ENCODE results near the gene P2RX7. TPM values are rescaled to one million over a fixed set of nuclear protein-coding genes. Genes with fewer than 3 reads are reported as not detected.

P2RX7 gene
- total RNA-seq, 1 donor from 2014 or later = under 0.01 TPM

GRCh38 chr12:121130866-121131373 is 1.8 kb upstream of the P2RX7 start:
- FAIRE-seq (no peak), DNase-seq (ENCODE audit: low read depth) (no peak)
- Histone ChIP-seq H3K4me3 (ENCODE audit: low read depth, low read length) (no peak overlapping the region), H3K27me3 (ENCODE audit: control insufficient read depth, insufficient read depth, low read length) (no peaks in the 10 kb centered on the region), H3K36me3 (ENCODE audit: control insufficient read depth, insufficient read depth, low read length) (no peaks in the 10 kb centered on the region)
- no peak for TF ChIP-seq CTCF (IDR thresholded peaks at IDR 0.05; ENCODE audit: insufficient read depth, low read length, severe bottlenecking)

- no peak for TF ChIP-seq CTCF (IDR thresholded peaks at IDR 0.05; ENCODE audit: insufficient read depth, low read length, severe bottlenecking)
- Histone ChIP-seq H3K4me3 (ENCODE audit: low read depth, low read length) (no peak overlapping the region), H3K27me3 (ENCODE audit: control insufficient read depth, insufficient read depth, low read length) (no peaks in the 10 kb centered on the region), H3K36me3 (ENCODE audit: control insufficient read depth, insufficient read depth, low read length) (no peaks in the 10 kb centered on the region)
- no peak for DNase-seq (ENCODE audit: low read depth)
- FAIRE-seq = no peak
These were observed 735 bp upstream of the P2RX7 start for GRCh38 chr12:121131941-121132341.

- no peak for FAIRE-seq
- Histone ChIP-seq H3K36me3 (ENCODE audit: control insufficient read depth, insufficient read depth, low read length) (no peaks in the 10 kb centered on the region), H3K4me3 (ENCODE audit: low read depth, low read length) (no peak overlapping the region), H3K27me3 (ENCODE audit: control insufficient read depth, insufficient read depth, low read length) (no peaks in the 10 kb centered on the region)
- no peak for DNase-seq (ENCODE audit: low read depth)
- no peak for TF ChIP-seq CTCF (IDR thresholded peaks at IDR 0.05; ENCODE audit: insufficient read depth, low read length, severe bottlenecking)
These were observed 1.2 kb downstream of the P2RX7 start for GRCh38 chr12:121133838-121134237.

- DNase-seq (ENCODE audit: low read depth) (no peak), FAIRE-seq (no peak)
- H3K36me3 ChIP-seq (ENCODE audit: control insufficient read depth, insufficient read depth, low read length) = no peaks in the 10 kb centered on the region
- no peak for TF ChIP-seq CTCF (IDR thresholded peaks at IDR 0.05; ENCODE audit: insufficient read depth, low read length, severe bottlenecking)
- H3K4me3 ChIP-seq (ENCODE audit: low read depth, low read length) = no peak overlapping the region
- H3K27me3 ChIP-seq (ENCODE audit: control insufficient read depth, insufficient read depth, low read length) = no peaks in the 10 kb centered on the region
These were observed 2.6 kb downstream of the P2RX7 start for GRCh38 chr12:121135320-121135719.

- H3K36me3 ChIP-seq (ENCODE audit: control insufficient read depth, insufficient read depth, low read length) = no peaks in the 10 kb centered on the region
- TF ChIP-seq CTCF (IDR thresholded peaks at IDR 0.05; ENCODE audit: insufficient read depth, low read length, severe bottlenecking) = no peak
- no peak overlapping the region for H3K4me3 ChIP-seq (ENCODE audit: low read depth, low read length)
- no peak for FAIRE-seq
- DNase-seq (ENCODE audit: low read depth) = no peak
- H3K27me3 ChIP-seq (ENCODE audit: control insufficient read depth, insufficient read depth, low read length) = no peaks in the 10 kb centered on the region
These were observed 4.8 kb downstream of the P2RX7 start for GRCh38 chr12:121137512-121137911.

- no peak for TF ChIP-seq CTCF (IDR thresholded peaks at IDR 0.05; ENCODE audit: insufficient read depth, low read length, severe bottlenecking)
- Histone ChIP-seq H3K4me3 (ENCODE audit: low read depth, low read length) (no peak overlapping the region), H3K36me3 (ENCODE audit: control insufficient read depth, insufficient read depth, low read length) (no peaks in the 10 kb centered on the region), H3K27me3 (ENCODE audit: control insufficient read depth, insufficient read depth, low read length) (no peaks in the 10 kb centered on the region)
- FAIRE-seq = peak; percentile 50
- DNase-seq (ENCODE audit: low read depth) = no peak
These were observed 5.6 kb downstream of the P2RX7 start for GRCh38 chr12:121138284-121138683.

All from bronchial epithelial cell (primary cell).